Gastroesophageal sphincter (tissue), 3 donors: Measurements from ENCODE around the gene LRP4.
"Not testable (repeated sequence)": the region's sequence is repeated elsewhere in the genome, so short reads cannot be mapped to it uniquely, and the experiment has no call there.

Experiments
- CTCF ChIP-seq, 4 experiments: fragments of 200-600 bp in 2 of 4; fragments of 450-650 bp in 2 of 4; sonication (generic) in 1 of 4; IDR thresholded peaks; one replicate each; pipeline ENCODE4 v1.5.1; 2017 to 2019; ENCODE audit warnings: antibody characterized with exemption in 4 of 4, mild to moderate bottlenecking in 2 of 4, moderate library complexity in 2 of 4
- EP300 ChIP-seq: sonication (generic); formaldehyde crosslinking; IDR thresholded peaks from one replicate; pipeline ENCODE4 v1.6.1; 2017; ENCODE audit warnings: antibody characterized with exemption, mild to moderate bottlenecking
- POLR2A ChIP-seq, 2 donors: fragments of 450-650 bp; IDR thresholded peaks; one replicate each; pipeline ENCODE4 v1.6.1; 2017; ENCODE audit warnings: antibody characterized with exemption in 2 of 2, mild to moderate bottlenecking in 2 of 2, moderate library complexity in 1 of 2
- POLR2AphosphoS5 ChIP-seq: sonication (generic); formaldehyde crosslinking; IDR thresholded peaks from one replicate; pipeline ENCODE4 v1.6.1; 2017; ENCODE audit warnings: antibody characterized with exemption

- TF ChIP-seq CTCF (IDR thresholded peaks at IDR 0.05); EP300; POLR2AphosphoS5; POLR2A (IDR thresholded peaks at IDR 0.05): not testable (repeated sequence)
Observed at GRCh38 chr11:46927928-46928327, 9.6 kb upstream of the LRP4 start.
